Forelimb muscle (tissue), 1 donor: ENCODE measurements around the gene TRDMT1. TPM values are rescaled to one million over a fixed set of nuclear protein-coding genes. Genes with fewer than 3 reads are reported as not detected.
"Not testable (repeated sequence)": the region's sequence is repeated elsewhere in the genome, so short reads cannot be mapped to it uniquely, and the experiment has no call there.

Source experiments
- DNase-seq: peaks from one replicate; pipeline ENCODE4 v3.0.0-alpha.2; 2013; ENCODE audit warnings: low read depth
- polyA plus RNA-seq: library from polyadenylated mRNA; unstranded; fragments of 120-200 nt; gene quantifications from one replicate; pipeline ENCODE4 v1.2.1, GENCODE V29; 2013; ENCODE audit not compliant: insufficient read length

The TRDMT1 gene
- polyA plus RNA-seq, 1 donor: 6.9 TPM

DNA sequence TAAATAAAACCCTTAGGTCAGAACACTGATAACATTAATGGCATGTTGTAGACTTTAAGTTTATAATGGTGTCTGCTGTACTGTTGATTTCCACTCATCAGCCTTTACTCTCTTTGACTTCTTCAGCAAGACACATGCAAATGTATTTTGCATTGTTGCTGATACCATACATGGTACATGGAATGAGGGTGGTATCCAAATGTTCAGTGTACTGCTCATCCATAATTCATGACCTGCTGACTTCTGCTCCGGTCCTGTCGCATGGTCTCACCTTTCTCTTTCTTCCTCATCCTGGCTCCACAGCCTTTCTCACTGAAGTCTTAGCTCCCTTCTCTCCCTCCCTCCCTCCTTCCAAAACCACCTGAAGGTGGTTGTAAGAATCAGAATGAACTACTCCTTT is 67.2 kb downstream of the TRDMT1 start:
- DNase-seq: no peak

DNA sequence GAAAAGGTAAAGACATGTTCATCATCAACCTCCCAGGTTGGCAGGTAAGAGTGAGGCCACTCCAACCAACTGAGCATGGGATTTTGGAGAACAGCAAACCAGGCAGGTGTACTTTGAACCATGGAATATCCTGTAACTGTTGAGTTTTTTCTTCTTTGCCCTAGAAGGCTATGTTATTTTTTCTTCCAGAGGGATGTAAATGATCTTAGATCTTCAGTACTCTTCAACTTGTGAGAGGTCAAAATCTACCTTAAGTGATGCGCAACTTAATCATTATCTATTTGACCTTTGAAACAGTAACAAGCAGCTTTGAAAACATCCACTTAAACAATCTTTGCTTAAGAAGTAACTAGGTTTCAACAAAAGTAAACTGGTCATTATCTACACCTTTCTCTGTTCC is 71.7 kb downstream of the TRDMT1 start, which contains the start of gene CUBN:
CUBN (minus strand) TSS at position 71 of the 400 bp plus-strand sequence; CDS start at position 25, 46 bp downstream.
- DNase-seq: no peak

DNA sequence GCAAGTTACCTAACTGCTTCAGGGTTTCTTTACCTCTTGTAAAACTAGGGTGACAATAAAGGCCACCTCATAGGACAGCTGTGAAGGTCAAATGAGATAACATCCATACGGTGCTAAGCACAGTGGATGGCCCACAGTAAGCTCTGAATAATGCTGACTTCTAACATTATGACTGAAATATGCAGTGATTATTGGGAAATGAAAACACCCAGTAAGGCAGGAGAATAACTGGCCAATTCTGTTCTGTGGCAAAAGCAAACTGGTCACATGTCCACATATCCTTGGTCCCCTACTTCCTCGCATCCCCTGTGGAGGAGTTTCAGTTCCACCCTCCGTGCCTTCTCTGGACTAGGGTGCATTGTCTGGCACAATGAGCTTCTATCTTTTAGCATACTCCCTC is 73.2 kb downstream of the TRDMT1 start:
- DNase-seq: no peak

DNA sequence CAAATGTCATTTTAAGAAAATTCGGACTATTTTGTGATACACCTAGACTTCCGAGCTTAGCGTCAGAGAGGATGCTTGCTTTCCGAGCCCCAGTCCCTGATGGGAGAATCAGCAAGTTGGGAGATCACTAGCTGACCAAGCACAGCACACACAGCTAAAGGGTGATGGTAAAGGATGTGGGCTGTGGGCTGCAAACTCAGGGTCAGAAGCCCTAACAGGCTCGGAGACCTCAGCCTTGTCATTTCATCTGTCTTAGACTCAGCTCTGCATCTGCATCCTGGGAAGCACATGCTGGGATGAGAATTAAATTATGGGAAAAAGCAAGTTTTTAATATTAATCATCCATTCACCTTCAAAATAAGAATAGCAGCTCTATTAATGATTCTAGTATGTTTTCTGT is 75.1 kb downstream of the TRDMT1 start:
- no peak for DNase-seq

DNA sequence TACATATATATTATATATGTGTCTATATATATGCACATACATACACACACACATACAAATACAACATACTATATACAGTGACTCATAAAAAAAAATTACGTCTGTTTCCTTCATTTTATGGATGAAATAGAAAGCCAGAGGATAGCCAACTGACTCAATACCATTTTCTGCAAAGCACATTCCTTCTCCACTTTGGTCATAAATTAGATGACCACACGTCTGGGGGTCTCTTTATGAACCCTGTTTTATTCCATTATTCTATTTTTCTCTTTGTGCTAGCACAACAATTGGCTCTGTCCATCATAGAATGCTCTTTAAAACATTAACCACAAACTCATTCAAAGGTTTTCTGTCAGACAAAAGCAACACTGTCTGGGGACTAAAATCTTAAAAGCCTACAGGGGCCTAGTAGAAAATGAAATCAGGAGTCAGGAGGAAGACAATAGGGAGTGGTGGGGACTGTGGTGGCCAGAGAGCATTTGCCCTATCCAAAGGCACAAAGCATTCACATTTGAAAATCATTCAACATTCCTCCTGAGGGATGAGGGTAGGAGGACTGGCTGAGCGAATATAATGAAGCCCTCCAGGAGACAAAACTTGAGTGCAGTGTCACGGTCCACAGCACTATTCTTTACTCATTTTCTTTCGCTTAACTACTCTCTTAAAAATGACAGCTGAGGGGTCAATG is 76.1 kb downstream of the TRDMT1 start:
- DNase-seq: no peak

DNA sequence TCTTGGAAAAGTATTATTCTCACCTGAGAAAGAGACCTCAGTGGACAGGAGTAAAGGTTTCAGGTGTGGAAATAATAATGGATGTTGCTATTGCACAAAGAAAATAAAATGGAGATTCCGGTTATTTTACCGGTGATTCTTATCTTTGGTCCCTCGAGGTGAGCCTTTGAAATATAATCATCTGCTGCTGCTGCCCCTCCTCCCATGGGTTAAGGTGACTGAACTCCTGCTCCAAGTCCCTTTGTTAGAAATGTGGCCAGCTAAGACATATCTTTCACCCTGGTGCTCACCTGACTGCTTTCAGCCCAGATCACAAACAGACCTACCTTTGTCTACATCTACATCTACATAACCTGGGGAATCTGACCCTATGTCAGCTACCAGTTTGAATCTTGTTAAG is 77.5 kb downstream of the TRDMT1 start:
- no peak for DNase-seq

DNA sequence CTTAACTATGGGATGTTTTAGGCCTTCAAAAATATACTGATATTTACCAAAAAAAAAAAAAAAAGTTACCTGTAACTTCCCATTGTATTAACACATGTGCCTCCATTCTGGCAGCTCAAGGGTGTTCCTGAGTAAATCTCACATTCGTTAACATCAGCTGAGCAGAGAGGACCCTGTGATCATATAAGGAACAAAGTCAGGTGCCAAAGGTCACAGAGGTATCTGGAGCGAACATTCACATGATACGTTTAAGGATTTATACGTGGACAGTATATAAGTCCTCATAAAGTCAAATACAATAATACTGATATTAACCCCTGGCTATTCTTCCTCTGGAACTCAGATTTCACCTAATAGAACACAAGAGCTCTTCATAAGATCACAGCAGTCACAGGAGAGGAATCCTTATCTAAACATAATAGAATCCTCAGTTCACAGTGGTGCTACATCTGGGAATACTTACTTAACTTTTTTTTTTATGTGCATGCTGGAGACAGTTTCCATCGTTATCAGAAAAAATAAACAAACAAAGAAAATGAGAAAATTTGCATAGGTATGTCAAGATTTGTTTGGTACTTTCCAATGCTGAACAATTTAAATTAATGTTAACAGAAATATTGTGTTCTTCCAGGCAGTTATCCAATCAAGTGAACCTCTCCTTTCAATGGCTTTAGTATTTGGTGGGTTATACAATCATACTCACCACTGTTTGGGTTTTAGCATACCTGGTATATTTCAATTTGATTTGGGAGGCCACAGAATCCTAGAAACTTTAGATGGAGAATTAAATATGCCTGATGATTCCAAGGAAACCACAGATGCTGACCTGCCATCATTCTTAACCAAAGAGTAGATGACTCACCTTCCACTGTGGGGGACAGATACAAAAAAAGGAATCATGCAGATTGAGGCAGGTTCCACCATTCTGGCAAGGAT is 78.5 kb downstream of the TRDMT1 start:
- DNase-seq: no peak

DNA sequence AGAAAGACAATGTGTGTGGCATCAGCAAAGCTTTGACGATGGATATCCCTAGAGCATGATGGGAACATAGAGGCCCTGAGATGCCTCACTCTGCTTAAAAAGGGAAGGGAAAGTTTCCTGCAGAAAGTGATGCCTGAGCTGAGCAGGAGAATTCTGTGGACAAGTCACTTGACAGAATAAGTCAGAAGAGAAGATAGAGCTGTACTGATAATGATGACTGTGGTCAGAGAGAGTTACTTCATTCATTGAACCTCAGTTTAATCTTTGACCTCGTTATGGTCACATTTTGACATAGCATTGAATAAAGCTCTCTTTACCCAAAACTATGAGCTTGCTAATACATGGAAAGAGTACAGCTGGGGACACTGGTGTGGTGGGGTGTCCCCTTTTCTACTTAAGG is 79.4 kb downstream of the TRDMT1 start:
- DNase-seq: no peak

DNA sequence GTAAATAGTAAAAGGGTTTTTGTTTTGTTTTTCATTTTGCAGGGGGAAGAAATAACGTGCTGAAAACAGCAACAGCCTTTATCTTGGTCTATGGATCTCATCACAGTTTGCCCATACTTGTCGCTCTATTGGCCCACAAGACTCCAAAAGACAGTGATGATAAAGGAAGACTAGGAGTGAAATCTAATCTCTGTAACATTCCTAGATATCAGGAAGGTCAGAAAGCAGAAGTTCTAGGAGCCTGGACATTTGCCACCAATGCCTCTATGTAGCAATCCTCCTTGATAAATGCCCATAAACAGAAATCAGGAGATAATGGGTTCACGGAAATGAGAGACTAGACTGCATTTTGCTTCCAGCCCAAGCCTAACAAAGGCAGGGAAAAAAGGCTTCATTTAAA is 80.8 kb downstream of the TRDMT1 start:
- DNase-seq: no peak

DNA sequence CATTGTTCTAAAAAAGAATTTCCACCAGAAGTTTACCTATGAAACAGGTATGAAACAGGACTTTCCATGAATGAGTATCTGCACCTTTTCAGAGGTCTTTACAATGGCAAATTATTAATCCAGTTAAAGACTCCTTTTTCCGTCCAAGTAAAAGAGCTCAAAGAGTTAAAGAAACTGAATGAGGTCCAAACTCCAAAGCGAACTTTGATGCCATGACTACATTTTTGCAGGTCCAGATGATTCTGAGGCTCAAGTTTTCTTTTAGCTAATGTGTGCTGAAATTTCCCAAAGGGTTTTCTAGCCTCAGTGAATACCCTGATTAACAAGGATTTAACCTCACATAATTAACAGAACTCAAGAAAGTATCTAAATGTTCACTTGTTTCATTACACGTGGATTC is 81.6 kb downstream of the TRDMT1 start:
- no peak for DNase-seq

DNA sequence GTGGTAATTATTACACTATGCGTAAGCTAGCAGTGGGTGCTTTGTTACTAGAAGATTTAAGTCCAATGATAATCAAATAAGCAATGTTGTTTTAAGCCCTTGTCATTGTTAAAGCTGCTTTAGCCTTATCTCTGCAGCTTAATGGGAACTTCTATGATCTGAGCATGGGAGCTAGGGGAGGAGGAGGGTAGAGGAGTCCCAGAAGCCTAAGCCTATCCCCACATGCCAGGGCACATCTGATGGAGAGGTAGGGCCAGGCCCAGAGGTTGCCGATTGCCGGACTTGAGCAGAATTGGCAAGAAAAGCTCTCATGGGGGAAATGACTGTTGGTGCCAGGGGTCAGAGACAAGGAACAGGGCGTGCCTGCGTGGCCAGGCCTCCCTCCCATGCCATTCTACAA is 85.3 kb downstream of the TRDMT1 start:
- DNase-seq: no peak

DNA sequence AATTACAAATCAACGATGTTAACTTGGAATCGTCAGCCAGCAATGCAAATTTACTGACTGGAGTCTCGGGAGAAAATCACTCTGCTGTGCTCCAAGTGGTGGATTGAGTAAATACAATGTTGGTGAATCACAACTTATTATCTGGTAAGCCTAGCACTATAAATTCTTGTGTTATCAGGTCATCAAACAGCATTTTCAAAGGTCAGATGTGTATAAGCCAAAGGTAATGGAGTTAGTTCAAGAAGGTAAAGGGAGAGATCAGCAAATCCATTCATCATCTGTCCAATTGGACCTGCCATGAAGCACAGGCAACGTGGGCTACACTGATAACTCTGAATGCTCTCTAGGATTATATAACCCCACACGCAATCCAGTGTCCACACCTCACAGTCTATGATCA is 85.8 kb downstream of the TRDMT1 start:
- DNase-seq: no peak

DNA sequence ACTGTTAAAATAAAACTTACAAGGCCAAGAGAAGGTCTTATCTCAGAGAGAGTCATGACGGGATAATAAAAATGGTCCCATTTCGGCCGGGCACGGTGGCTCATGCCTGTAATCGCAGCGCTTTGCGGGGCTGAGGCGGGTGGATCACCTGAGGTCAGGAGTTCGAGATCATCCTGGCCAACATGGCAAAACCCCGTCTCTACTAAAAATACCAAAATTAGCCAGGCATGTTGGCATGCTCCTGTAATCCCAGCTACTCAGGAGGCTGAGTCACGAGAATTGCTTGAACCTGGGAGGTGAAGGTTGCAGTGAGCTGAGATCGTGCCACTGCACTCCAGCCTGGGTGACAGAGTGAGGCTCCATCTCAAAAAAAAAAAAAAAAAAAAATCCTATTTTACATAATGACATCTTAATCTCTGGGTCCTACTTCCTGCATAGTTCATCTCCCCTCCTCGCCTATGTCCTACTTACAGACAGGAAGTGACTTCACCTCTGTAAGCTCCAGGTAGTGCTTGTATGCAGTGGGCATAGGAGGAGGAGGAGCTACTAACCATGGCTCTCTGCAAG is 86.5 kb downstream of the TRDMT1 start:
- DNase-seq: not testable (repeated sequence)

DNA sequence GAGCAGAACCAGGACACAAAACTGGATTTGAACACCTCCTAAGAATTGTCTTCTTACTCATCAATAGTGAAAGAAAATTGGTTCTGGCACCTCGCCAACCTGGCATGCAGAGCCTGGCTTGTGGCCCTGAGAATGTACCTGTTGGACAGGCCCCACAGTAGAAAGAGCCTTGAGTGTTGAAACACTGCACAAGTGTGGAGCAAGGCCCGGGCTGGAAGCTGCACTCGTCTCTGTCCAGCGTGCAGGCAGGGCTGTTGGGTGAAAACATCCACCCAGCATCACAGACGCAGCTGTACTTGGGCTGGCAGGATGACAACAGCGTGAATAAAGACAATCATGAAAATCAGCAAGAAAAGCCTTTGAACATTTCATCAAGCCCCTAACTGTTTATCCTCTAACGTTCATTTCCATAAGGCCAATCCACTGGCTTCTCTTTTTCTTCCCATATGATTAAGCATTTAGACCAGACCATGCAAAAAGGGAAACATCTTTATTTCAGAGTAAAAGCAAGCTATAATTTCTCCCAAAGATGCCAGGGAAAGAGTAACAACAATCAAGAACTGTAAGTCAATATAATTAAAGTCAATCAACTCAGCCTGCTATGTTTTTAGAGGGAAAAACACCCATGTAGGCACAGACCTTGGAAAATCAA is 87.5 kb downstream of the TRDMT1 start:
- DNase-seq: no peak

DNA sequence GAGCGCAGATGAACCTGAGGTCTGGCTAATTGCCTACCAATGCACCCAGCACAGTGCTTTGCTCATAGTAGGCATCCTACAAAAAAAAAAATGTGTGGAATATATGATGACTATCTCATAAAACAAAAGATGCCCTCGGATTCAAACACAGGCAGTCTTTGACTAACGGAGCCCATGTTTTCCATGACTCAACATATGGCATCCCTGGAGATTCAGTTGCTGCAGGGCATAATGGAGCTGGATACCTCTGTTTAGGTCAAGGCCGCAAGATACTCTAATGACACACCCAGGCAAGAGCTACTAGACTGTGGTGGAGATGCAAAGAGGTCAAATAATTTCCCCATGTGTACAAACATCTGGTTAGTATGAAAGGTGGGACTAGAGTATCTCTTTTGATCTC is 88.1 kb downstream of the TRDMT1 start:
- no peak for DNase-seq

DNA sequence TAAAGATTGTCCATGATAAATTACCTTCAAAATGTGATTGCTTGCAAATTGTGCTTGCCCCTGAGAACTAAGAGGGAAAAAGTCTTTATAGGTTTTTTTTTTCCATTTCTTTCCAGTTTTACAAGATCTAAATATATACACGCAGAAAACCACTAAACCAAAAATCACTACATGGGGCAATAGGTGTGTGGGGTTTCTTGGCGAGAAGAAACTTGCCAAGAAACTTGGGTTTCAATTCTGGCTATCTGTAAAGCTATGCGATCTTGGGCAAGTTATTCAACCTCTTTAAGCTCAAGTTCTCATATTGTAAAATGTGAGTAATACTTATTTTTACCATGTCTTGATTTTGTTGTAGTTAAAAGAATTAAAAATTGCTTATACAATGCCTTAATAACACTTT is 88.9 kb downstream of the TRDMT1 start:
- no peak for DNase-seq

DNA sequence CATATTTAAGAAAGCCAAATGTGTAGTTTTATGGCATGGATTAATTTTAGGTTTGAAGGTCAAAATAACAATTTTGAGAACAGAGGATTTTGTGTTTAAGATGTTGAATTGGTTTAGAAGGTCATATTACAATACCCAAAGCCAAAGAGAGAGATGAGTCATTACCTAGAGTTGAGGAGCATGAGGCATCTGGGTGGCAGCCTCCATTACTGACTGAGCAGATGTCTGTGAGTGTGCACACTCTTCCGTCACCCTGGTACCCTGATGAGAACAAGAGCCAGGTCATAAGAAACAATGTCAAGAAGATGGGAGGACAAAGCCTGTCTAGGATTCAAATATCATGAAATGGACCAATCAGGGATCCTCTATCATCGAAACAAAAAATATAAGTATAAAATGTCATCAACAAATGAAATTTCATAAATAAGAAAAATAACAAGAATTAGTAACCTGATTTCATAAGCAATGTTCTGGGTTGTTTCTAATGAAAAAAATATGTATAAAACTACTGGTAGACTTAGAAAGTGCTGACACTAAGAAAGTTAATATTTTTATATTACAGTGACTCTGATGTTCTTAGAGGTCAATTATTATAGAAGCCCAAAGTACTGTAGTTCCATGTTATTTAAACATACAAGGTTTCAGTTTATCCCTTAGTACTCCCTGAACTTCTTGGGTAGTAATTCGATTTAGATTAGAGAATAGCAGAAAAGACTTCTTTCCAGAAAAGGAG is 91.8 kb downstream of the TRDMT1 start:
- no peak for DNase-seq

DNA sequence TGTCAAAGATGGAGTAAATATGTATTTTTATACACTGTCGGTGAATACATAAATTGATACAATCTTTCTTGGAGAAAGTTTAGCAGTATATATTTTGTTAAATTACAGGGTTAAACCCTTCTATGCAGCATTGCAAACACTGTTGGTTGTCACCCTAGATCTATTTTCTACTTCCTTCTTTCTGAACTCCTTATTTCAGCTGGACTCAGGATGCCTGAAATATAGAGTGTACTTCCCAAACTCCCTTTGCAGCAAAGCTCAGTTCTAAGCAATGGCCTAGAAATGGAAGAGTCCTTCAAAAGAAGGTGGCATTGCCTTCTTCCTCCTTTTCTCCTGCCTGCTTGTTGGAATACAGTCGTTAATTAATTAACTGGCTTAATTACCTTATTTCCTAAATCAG is 92.4 kb downstream of the TRDMT1 start:
- DNase-seq: no peak

DNA sequence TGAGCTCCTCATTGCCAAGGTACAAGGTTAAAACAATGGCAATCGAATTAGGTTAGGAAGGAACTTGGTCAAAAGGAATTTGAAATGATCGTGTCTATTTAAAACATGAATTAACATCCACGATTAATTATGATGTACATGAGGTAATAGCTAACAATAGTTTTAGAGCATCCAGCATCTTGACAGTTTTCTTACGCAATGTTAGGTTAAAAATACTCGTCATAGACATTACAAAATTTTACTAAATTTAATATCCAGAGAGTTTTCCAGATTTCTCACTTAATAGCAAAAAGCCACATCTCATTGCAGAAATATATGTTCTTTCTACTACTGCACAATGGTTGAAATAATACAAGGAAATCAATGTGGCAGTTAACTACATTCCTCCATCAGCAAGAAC is 94.5 kb downstream of the TRDMT1 start:
- DNase-seq: no peak

DNA sequence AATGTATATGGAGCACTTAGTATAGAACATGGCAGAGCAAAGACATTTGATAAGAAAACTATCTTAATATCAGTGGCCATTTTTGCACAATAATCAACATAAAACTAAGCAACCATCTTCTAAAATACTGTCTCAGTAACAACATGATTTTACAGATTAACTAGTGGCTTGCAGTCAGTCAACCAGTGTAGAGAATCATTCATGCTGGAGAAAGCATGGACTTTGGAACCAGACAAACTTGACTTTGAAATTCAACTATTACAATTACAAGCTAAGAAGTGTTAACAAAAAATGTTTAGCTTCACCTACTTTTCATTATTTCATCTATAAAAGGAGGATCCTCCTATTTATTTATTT is 99.6 kb downstream of the TRDMT1 start:
- DNase-seq: no peak

DNA sequence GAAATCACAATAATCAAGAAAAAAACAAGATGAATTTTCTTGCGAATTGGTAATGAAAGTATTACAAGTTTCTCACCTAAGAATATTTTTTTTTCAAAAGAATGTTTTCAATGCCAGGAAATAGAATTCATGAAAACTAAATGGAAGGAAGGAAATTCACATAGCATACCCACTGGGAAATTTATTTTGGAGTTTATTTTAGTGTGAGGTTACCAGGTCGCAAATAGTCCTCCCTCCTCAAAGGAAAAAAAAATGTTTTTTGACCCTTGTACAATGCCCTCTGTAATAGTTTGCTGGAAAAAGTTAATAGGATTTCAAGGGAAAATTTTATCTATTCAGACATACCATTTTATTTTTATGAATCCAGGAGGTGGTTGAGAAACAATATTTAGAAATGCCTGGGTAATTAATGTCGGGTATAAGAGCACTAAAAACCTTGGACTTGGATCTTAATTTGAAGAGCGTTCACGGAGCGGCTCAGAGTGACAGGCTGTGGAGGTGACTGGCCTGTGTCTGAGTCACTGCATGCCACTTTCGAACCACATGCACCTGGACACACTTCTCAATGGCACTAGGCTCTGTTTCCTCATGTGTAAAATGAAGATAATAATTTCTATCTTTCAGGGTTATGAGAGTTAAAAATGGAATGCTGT is 100.1 kb downstream of the TRDMT1 start:
- no peak for DNase-seq
